Stimulated activated CD4-positive, alpha-beta T cell treated with anti-CD3 and anti-CD28 coated beads, Interleukin-1b, Interleukin-23, amount 100 ng/mL, for 4 hours (primary cell): ENCODE measurements around the gene SLC9A6.
A peak's percentile ranks its signal among the peaks of the same experiment; 100 is the strongest.

Experiments
- DNase-seq, 2 donors: peaks; one replicate each; pipeline ENCODE4 v3.0.0-alpha.2; 2020; ENCODE audit warnings: low read depth in 2 of 2

SLC9A6 gene

GRCh38 chrX:135985157-135985972, at the start of gene SLC9A6:
SLC9A6 (plus strand) TSS chrX:135985435; CDS start chrX:135985659, 224 bp downstream.
- DNase-seq: peak; percentile 40 to 64

- no peak for DNase-seq
Observed at GRCh38 chrX:135944486-135944885, 40.7 kb upstream of the SLC9A6 start.

- no peak for DNase-seq
Observed at GRCh38 chrX:135951291-135951690, 33.9 kb upstream of the SLC9A6 start.

GRCh38 chrX:135973025-135973547, 12.1 kb upstream of the SLC9A6 start:
- DNase-seq: no peak

- DNase-seq: peak; percentile 71 to 73
Observed at GRCh38 chrX:135973548-135974278, 11.5 kb upstream of the SLC9A6 start, which contains the start of gene MMGT1. MMGT1 (minus strand) TSS chrX:135973988; CDS start chrX:135973675, 313 bp downstream.

GRCh38 chrX:135974279-135974856, 10.9 kb upstream of the SLC9A6 start:
- peak; percentile 63 to 67 for DNase-seq

- DNase-seq: no peak
Observed at GRCh38 chrX:135975421-135975820, 9.8 kb upstream of the SLC9A6 start.

- no peak for DNase-seq
Observed at GRCh38 chrX:135977611-135978010, 7.6 kb upstream of the SLC9A6 start.

GRCh38 chrX:135981010-135981409, 4.2 kb upstream of the SLC9A6 start:
- no peak for DNase-seq

- DNase-seq: no peak
Observed at GRCh38 chrX:135981668-135982067, 3.6 kb upstream of the SLC9A6 start.

GRCh38 chrX:135982860-135983259, 2.4 kb upstream of the SLC9A6 start:
- DNase-seq: no peak

- DNase-seq: no peak
Observed at GRCh38 chrX:135984256-135984655, 979 bp upstream of the SLC9A6 start.

GRCh38 chrX:135984791-135985156, 461 bp upstream of the SLC9A6 start:
- DNase-seq: no peak

- no peak for DNase-seq
Observed at GRCh38 chrX:135985973-135986310, 707 bp downstream of the SLC9A6 start.

GRCh38 chrX:135988245-135988644, 3.0 kb downstream of the SLC9A6 start:
- DNase-seq: no peak

- no peak for DNase-seq
Observed at GRCh38 chrX:136015016-136015415, 29.8 kb downstream of the SLC9A6 start.

- no peak for DNase-seq
Observed at GRCh38 chrX:136016881-136017280, 31.6 kb downstream of the SLC9A6 start.

GRCh38 chrX:136019226-136019625, 34.0 kb downstream of the SLC9A6 start:
- DNase-seq: no peak

- no peak for DNase-seq
Observed at GRCh38 chrX:136021160-136021559, 35.9 kb downstream of the SLC9A6 start.

GRCh38 chrX:136021903-136022302, 36.7 kb downstream of the SLC9A6 start:
- no peak for DNase-seq

- DNase-seq: no peak
Observed at GRCh38 chrX:136025091-136025490, 39.9 kb downstream of the SLC9A6 start.

GRCh38 chrX:136028383-136028984, 43.2 kb downstream of the SLC9A6 start:
- DNase-seq: no peak
